ENCODE data around the gene PDP2. TPM values are rescaled to one million over a fixed set of nuclear protein-coding genes. Genes with fewer than 3 reads are reported as not detected.
"Not testable (repeated sequence)": the region's sequence is repeated elsewhere in the genome, so short reads cannot be mapped to it uniquely, and the experiment has no call there.

PDP2 gene
- total RNA-seq, 1 donor from 2014 or later = 15.5 TPM

DNA sequence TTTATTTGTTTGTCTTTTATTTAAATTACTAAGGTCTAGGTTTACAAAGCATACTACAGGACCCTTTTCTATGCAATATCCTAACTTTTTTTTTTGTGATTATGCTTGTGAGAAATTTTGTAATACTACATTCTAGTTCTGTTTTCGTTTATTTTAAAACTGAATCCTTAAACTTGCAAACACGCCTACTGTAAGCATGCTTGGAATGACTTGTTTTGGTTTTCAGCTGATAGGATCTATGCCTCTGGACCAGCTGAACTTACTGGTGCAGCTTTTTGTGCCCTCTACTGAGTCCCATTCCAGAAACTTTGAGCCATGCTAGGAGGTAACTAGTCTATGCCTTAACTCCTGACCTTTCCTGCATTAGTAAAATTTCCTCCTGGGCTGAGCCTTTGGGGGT, 6.0 kb downstream of the PDP2 start:
- DNase-seq = no peak

DNA sequence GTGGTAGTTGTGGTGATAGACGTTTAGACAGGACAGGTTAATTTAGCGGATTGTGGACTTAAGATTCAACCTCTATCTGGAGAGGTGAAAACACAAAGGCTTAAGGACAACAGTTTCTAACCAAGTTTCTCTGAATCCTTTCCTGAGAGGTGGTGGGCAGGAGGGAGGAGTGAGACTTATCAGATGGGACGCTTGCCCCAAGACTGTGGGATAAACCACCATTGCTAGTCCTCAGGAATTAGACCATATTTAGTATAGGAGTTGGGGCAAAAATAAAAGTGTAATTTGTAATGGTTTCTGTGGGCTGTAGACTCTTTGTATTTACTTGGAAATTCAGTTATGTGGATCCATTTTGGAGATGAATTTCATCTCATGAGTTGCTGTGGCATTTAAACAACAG, 6.6 kb downstream of the PDP2 start:
- no peak for DNase-seq

DNA sequence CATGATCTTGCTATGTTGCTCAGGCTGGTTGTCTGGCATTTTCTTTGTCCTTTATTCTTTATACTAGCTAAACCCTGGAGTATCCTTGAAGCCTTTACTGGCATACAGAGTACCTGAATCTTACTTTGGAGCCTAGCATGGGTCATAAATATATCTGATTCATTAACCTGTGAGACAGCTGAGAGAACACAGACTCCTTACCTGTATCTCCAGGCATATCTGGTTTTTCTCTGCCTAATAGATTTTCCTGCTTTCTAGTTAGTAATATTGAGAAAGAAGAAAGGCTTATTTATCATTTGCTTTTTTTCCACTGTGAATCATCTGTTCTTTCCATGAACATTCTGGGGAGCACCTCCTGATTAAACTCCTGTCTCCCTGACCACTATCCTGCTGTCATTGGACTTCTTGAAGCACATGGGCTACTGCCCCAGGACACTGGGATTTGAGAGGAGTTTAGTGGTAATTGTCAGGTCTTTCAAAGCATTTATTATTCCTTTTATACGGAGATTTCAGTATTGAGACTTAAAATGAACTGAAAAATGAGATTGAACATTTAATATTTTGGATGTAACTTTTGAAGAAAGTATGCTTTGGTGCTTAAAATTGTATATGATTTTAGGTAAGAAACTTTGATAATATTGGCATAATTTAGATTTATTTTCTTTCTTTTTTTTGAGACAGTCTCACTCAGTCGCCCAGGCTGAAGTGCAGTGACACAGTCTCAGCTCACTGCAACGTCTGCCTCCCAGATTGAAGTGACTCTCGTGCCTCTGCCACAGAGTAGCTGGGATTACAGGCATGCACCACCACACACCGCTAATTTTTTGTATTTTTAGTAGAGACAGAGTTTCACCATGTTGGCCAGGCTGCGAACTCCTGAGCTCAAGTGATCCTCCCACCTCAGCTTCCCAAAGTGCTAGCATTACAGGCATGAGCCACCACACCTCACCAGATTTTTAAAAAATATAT, 8.6 kb downstream of the PDP2 start:
- no peak for DNase-seq

DNA sequence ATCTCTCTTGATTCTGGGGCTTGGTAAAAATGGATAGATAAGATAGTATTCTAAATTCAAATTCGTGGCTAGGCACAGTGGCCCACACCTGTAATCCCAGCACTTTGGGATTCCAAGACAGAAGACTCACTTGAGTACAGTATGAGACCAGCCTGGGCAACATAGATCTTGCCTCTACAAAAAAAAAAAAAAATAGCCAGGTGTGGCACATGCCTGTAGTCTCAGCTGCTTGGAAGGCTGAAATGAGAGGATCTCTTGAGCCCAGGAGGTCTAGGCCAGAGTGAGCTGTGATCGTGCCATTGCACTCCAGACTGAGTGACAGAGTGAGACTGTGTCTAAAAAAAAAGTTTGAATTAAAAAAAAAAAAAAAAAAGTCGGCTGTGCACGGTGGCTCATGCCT, 9.3 kb downstream of the PDP2 start:
- no peak for DNase-seq

DNA sequence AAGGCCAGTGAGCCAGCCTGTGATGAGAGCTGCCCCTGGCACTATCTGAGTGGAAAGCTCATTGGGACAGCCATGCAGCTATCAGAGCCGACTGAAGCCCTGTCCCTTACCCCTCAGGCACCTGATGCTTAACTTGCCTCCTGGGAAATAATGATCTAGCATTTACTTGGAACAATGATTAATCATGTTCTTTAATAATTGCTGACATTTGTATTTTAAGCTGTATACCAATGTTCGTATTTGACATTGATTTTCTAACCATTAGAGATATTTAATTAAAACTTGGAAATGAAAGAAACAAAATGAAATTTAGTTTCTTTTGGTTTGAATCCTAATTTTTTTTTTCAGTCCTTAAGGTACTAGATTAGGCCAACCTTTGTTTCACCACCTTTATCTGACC, 10.5 kb downstream of the PDP2 start:
- no peak for DNase-seq

DNA sequence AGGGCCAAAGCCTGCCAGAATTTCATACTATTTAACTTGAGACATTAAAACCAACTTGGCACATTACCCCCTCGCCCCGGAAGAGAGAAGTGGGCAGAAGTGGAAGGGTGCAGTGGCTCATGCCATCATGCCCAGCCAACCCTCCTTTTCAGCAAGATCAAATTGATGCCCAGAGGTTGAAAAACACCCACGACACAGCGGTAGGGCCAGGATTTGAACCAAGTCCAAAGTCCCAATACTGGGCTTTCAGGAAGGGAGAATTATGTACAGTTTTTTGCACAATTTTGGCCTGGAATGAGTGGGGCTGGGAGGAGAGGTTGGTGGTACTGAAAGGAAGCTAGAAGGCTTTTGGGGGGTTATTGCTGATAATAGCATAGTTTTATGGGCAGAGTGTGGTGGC, 11.0 kb downstream of the PDP2 start:
- no peak for DNase-seq

DNA sequence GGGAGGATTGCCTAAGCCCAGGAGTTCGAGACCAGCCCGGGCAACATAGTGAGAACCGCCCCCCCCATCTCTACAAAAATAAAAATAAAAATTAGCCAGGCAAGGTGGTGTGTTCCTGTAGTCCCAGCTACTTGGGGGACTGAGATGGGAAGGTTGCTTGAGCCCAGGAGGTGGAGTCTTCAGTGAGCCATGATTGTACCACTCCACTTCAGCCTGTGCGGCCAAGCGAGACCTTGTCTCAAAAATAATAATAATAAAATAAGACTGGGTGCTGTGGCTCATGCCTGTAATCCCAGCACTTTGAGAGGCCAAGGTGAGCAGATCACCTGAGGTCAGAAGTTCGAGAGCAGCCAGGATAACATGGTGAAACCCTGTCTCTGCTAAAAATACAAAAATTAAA, 11.5 kb downstream of the PDP2 start:
- DNase-seq = no peak

DNA sequence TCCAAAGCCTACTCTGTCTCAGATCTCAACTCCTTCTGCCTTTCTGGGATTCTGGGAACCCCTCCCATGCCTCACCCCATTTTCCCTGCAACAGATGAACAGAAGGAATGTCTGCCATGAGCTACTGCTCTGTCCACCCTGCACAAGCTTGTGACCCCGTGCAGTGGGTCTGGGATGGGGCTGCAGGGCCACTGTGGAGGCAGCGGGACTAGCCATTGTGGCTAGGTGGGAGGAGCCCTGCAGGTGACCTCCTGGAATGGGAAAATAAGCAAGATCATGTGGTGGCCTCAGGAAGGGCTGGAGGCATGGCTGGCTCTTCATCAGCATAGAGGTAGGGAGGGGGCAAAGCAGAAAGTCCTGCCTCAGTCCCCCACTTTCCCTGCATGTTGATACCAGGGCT, 13.7 kb downstream of the PDP2 start:
- no peak for DNase-seq

DNA sequence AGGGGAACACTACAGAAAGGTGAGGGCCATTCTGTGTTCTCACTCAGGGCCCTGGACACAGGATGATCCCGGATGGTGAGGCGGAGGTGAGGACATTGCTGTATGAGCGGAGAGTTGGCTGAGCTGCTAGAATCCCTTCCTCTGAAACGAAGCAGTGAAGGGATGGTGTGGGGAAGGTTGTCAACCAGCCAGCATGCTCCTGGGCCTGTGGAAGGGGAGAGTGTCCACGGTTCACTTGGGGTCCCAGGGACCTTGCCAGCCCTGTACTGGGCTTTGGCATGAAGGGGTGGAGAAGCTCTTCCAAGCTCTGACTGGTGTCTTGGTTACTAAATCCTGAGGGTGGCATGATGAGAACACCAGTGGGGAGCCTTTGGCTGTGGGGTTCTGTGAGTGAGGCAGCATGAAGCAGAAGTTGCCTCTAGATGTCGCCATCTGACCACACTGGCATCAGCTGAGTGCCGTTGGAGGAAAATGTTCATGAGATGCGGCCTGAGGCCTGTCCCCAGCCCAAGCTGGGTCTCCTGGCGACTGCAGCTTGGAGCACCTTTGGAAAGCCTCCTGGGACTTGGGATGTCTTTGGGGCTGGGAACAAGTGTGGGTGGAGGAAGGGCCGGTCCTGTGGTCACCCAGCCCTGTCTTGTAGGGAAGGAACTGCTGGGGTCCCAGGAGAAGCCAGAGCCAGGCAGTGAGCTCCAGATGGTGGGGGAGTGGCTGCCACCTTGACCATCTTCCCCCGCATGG, 14.8 kb downstream of the PDP2 start:
- DNase-seq = peak; percentile 88

DNA sequence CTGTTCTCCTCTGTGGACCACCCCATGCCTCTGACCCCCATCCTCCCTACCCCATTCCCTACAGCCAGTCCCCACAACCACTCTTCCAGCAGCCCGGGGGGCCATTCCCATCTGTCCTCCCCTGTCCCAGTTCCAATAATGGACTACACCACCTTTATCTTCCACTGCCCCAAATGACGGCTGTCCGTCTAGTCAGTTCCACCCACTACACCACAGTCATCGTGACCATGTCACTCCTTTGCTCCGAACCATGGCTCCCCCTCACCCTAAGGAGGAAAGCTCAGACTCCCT, 15.3 kb downstream of the PDP2 start:
- DNase-seq = no peak

DNA sequence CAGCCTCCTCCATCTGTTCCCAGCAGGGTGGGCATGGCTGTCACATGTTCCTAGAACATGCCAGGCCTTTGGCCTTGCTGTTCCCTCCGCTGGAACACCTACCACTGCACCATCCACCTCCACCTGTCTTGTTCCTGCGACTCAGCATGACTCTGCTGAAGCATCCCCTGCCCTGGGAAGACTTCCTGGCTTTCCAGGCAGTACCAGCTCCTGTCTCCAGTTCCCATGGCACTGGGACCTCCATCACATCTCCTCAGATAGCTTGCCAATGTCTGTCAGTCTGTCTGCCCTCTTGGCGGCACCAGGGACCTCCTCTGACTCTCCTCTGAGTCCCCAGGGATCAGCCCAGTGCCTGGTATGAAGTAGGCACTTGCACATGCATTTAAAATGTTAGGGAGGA, 15.7 kb downstream of the PDP2 start:
- no peak for DNase-seq

DNA sequence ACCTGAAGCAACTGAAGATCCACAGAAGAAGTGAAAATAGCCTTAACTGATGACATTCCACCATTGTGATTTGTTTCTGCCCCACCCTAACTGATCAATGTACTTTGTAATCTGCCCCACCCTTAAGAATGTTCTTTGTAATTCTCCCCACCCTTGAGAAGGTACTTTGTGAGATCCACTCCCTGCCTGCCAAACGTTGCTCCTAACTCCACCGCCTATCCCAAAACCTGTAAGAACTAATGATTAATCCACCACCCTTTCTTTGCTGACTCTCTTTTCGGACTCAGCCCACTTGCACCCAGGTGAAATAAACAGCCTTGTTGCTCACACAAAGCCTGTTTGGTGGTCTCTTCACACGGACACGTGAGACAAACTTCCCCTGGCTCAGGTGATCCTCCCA, 16.4 kb downstream of the PDP2 start:
- not testable (repeated sequence) for DNase-seq

DNA sequence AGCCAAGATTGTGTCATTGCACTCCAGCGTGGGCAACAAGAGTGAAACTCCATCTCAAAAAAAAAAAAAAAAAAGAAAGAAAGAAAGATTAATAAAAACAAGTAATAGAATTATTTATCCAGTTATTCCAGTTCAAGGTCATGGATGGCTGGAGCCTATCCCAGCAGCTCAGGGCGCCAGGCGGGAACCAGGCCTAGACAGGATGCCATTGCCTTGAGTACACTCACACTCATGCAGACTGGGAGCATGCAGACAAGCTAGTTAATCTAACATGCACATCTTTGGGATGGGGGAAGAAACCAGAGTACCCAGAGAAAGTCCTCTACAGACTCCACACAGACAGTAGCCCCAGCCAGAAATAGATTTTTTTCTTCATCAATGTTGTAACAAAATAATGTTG, 17.9 kb downstream of the PDP2 start:
- no peak for DNase-seq

DNA sequence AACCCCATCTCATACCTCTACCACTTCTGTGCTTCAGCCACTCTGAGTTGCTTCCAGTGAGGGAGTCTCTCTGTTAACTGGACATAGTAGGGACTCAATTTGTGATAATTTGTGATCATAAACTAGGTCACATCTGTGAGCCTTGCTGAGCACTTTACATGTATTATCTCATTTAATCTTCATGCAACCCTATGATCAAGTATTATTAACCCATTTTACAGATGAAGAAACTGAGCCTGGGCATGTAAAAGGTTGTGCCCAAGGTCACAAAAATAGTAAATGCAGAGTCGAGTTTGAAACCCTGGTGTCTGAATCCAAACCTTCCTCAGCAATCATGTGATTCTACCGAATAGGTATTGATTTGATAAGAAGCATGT, 18.6 kb downstream of the PDP2 start:
- DNase-seq = no peak

DNA sequence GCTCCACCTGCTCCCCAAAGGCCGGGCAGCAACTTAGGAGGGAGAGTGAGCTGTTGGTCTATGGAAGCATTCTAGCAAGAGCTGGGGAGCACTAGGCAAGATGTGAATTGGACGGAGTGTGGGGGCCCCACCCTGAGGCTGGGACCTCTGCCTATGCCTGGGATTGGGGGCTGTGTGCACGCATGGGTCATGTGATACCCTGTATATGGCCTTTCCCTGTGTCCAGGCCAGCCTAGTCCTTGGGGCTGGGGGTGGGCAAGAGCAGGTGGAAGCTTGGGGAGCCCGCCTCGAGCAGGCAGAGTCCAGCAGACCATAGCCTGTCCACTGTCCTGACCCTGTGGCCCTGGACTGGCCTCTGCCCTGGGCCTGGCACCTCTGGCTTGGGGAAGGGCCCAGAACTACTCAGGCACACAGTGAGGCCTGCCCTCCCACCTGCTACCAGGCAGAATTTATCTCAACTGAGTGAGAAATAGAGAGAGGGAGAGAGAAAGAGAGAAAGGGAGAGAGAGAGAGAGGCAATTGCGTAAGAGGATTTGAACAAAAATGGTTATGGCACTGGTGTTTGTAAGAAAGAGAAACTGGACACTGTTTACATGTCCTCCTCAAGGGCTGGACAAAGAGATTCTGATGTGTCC, 19.1 kb downstream of the PDP2 start:
- peak; percentile 8 for DNase-seq

DNA sequence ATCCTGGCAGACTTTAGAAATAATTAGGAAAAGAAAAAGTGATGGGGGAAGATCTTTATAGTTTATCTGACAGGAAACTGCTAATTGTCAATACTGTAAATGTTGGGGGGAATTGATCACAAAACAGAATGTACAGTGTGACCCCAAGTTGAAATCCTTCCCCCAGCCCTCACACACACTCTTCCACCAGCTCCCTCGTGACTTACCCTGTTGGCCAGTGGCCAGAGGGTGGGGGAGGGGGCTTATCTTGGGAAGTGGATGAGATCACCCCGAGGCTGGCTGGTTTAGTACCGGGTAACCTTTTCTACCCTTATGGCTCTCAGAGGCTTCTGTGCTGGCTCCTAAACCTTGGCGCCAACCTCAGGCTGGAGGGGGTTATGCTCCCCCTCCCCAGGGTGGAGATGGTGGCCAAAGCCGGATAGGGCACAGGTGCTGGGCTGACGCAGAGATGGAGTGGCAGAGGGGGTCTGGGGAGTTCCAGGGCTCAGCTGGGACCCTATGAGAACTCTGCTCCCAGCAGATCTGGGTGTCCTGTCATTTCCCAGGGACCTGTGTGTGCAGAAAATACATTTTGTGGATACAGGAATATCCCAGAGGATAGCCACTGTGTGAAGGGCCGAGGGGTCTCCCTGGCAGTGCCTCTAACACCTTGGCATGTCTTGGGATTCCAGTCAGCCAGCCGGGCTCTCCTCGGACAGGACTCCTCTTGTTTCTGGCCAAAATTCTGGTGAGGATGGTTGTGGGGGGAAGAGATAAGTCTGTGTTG, 19.8 kb downstream of the PDP2 start:
- DNase-seq = peak; percentile 81

DNA sequence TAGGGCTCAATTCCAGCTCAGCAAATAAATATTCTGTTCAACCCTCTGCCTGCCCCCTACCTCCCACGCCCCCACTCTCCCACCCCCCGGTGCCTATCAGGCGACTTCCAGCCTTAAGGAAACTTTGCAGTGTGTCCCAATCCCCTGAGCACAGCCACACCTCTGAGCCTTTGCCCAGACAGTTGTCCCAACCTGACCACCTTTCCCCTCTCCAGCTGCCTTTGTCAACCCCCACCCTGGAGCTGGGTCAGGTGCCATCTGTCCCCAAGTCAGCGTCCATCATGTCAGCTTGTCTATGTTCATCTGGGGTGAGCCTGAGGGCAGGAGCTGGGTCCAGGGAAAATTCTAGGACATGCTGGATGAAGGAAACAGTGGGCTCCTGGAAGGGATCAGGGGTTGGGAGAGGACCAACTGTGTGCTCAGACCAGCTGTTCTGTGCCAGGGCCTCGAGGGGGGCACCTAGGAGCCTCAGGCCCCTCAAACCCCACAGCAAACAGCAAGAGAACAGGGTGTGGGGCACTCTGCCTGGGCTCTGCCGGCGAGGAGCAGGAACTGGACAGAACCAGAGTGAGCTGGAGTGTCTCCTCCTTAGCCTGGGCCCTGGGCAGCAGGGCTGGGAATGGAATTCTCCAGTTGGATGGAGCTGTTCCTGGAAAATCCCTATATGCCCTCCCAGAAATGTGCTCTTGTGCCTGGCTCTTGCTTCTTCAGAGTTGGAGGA, 20.6 kb downstream of the PDP2 start:
- no peak for DNase-seq

DNA sequence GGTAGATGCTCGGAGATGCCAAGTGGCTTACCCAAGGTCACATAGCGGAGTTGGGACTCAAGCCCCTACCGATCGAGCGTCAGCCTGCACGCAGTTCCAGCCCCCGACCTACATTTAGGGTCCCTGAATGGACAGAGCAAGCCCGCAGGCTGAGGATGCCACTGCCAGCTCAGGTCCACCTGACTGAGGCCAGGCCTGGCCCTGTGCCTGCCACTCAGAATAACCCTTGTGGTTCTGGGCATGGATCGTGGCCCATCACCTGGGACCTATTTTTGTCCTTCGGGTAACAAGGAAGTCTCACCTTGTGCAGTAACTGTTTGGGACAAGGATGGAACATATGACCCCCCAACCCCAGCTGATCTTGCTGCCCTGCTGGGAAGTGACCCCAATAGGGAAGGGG, 21.3 kb downstream of the PDP2 start:
- DNase-seq = no peak

DNA sequence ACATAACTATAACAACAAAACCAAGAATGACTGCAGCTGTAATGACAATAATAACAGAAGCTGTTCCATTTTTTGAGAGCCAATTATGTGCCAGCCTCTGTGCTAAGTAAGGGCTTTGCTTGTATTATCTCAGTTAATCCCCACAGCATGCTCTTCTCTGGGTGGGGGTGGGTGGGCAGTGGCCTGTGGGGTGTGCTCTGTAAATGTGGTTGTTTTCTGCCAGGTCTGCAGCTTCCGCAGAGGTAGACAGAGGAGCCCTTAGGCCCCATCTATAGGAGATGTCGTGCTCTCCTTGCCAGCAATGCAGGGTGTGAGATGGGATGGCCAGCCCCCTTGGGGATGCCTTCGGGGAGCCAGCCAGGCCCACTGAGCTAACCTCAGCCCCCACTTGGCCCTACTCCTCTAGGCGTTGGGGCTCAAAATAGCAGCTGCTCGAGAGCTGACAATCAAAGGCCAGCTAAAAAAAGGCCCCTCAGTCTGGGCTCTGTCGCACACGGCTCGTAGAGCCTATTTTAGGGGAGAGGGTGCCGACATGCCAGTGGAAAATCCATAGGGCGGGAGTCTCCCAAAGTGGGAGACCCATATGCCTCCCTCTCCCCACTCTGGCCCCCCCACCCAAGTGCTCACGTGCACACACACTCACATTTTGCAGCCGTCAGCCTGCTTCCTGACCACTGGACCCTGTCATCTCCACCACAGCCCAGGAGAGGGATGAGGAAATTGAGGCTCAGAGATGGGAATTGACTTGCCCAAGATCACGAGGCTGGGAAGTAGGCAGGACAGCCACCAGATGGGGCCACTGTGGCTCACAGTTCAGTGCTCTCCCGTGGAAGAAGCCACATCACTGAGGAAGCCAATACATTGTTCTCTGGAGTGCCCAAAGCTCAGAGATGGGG, 22.6 kb downstream of the PDP2 start:
- DNase-seq = no peak

DNA sequence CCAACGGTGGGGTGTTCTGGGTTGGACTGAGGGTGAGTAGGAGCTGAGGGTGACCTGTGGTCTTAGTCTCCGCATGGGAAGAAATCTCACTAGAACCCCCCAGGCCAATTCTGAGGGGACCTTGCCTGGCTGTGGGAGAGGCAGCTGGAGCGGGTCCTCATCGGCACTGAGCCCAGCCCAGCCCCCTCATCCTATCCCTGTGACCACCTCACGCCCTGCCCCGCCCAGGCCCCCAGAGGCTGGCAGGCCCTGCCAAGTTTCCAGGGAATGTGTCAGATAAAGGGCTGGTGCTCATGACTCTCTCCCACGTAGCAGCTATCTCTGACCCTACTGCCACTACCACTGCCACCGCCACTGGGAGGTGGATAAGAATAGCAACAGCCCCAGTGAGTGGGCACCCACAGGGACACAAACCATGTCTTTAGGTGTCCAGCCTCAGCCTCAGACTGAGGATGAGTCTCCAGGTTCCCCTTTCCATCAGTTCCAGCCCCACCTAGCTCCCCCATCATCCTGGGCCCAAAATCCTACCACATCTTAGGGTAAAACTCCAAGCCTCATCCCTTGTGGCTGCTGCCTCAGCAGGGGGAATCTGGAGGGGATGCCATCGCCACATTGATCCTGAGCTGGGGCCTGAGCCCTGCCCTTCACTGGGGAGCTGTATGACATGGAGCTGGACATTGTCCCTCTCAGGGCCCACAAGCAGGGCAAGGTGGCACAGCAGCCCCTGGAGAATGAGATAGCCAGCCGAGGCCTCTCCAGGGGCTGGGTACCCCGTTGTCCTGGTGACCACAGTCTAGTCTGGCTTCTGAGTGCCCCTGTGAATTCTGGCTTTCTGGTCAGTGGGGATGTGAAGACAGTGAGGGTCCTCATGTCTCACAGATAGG, 23.5 kb downstream of the PDP2 start:
- DNase-seq = no peak
